ENCODE data around the gene TMEM185B.
"Not testable (repeated sequence)": the region's sequence is repeated elsewhere in the genome, so short reads cannot be mapped to it uniquely, and the experiment has no call there.

The TMEM185B gene

DNA sequence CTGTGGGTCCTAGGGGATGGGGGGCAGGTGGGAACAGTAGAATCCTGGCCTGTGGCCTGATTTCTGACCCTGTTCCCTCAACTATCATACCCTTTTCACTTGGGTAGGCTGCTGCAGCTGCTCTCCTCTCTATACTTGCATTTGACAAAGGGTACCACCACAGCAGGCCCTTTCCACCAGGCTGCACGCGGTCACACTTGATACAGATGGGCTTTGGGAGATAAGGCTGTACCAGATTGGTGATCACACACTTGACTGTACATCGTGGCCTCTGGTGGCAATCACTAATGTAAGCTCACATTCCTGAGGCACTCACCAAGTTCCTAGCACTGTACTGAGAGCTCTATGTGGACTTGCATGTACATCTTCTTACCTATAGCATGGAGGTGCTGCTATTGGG, 27.9 kb upstream of the TMEM185B start:
- DNase-seq, result no peak

DNA sequence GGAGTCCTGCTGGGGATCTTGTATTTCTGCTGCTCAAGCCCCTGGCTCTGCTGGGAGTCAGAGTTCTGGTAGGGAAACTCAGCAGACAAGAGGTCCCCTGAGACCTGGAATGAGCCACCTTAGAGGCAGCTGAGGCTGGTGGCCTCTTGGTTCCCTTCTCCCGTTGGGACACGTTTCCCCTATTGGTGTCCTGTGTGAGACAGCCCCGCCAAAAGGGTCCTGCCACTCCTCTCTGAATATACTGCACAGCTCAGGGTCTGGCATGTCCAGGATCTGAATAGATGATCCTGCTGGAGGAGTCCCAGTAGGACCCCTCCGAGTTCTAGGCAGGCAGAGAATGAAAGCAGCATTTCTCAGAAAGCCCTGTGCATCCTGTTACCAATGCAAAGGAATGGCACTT, 27.4 kb upstream of the TMEM185B start:
- DNase-seq, result no peak

DNA sequence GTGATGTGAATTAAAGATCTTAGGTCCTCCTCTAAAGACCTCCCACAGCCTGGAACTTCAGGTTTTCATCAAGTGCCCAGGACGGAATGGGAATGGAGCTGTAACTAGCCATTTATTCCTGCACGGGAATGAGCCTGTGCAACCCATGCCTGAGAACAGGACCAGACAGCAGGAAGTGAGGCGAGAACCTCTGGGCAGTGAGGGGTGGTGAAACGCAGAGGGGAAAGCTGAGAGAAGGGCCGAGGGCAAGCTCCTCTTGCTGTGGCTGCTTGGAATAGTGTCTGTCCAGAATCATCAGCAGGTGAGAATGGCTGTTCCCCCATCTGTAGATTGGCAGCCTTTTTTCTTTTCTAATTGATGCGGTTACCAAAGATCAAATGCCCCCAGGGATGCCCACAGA, 24.7 kb upstream of the TMEM185B start:
- no peak for DNase-seq

- DNase-seq, result no peak
These were observed 23.5 kb upstream of the TMEM185B start for GRCh38 chr2:120246546-120247300.

- DNase-seq, result no peak
These were observed 22.5 kb upstream of the TMEM185B start for GRCh38 chr2:120245520-120246332.

DNA sequence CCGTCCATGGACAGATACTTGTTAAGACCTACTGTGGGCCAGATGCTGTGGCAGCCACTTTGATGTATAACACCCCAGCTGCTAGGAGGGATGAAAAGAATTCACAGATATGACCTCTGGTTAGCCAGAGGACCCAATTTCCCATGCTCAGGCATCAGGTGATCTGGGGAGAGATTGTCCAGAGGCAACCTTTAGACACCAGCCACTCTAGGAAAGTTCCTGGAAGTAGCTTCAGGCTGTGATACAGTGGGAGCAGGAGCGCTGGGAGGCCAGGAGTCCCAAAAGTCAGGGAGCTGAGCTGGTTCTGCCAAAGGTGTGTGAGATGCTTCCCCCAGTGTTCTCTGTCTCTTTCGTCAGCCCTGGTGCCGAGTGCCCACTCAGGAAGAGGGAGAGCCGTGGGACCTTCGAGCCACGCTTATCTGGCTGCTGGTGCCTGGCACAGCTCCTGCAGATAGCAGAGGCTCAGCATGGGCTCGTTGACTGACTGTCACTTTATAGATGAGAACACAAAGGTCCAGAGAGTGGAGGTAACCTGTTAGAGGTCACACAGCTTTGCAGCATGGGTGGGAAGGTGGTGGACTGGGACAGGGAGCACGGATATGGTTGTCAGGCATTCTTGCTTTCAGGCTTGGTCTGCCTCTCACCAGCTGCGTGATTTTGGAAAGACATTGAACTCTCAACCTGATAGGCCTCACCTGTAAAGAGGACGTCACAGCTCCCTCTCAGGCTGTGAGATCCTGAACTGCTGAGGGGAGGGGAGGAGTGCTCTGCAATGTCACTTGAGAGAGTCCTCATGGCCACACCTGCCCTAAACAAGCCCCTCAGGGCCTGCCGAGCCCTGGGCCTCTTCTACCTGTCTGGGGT, 21.7 kb upstream of the TMEM185B start:
- DNase-seq, result no peak

- no peak for DNase-seq
These were observed 20.8 kb upstream of the TMEM185B start for GRCh38 chr2:120243875-120244553.

DNA sequence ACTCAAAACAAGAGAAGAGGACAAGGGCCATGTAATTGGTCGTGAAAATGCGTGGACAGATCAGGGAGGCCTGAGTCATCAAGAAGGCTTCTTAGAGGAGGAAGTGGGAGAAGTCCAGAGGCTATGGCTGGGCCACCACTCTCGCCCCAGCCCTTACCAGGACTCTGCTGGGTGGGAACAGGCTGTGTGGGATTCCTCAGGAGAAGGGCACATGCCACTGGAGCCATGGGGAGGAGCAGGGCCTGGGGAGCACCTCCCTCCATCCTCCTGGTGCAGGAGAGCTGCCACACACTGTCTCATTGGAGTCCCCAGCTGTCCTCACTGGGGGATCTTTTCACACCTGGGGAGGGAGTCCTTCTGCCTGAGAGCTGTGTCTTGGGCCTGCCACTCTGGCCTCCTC, 20.0 kb upstream of the TMEM185B start:
- DNase-seq, result no peak

GRCh38 chr2:120241684-120242083, 18.5 kb upstream of the TMEM185B start:
- no peak for DNase-seq

GRCh38 chr2:120240901-120241429, 17.8 kb upstream of the TMEM185B start:
- no peak for DNase-seq

DNA sequence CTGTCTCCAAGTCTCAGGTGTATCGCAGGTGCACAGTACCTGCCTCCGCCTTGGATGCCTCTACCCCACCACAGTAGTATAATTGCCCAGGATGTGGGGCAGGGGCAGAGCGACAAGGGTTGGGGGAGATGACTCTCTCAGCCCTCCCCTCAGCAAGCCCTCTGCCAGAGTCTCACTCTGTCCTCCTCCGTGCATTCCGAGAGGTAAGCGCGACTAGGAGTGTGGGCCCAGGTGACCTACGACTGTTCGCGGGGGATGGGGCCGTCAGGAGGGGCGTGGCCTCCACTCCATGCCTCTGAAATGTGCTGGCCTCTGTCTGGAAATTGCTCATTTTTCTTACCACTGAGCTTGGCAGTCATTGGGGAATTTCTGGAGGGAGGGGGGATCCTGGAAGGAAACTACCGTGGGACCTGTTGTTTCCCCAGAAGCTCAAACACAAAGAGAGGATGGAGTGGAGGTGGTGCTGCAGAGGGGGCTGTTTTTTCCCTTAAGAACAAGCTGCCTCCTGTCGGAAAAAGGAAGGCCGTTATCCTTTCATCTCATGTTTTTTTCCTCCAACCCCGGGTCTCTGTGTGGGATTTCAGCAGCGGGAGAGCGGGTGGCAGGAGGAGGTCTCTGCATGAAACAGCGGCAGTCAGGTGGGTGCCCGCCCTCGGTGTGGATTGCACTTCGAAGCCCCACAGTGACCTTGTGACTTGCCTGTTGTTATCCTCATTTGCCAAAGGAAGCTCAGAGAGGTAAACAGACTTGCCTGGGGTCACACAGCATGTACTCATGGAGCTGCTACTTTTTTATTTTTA, 16.5 kb upstream of the TMEM185B start:
- no peak for DNase-seq

DNA sequence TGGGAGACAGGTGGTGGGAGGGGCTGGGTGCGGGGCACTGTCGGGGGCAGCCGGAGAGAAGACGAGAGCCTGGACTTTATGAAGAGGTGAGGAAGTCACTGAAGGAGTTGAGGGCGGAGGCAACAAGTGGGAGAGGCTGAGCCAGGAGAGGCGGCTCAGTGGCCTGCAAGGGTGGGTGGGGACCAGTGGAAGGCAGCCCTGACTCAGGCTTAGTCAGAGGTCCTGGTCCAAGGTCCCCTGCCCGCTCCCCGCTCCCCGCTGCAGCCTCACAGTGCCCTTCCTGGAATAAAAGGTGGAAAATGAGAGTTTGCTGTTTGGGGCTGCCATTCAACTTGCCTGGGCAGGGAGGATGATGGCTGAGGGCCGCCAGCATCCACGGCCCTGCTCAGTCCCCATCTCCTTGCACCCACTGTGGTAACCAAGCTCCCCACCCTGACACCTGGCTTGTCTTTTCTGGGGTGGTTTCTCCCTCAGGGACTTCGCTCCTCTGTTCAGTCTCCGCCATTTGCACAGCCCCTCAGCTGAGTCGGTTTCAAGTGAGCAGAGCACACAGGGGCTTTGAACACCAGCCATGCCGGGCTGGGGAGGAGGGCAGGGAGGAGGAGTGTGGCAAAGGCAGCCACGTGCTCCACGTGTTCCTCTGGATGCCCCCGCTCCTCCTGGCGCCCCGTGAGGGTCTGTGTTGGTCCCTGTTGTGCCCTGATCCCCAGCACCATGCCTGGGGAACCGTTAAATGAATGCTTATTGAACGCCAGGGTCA, 15.7 kb upstream of the TMEM185B start:
- DNase-seq, result no peak

DNA sequence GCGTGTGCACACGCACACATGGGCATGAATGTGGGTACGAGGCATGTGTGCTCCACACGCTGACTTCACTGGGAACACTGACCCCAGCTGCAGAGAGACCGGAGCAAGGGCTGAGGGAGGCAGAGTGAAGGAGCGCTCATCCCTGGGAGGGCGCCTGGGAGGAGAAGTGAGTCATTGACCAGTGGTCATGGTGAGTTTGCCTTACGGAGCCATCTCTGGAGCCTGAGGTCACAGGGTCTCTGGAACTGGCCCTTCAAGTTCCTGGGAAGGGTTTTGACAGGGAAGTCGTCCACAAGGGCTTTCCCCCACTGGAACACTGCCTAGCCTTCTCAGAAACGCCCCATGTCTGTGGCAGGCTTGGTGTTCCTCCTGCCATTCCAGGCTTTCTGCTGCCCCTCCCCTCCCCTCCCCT, 14.3 kb upstream of the TMEM185B start:
- no peak for DNase-seq

DNA sequence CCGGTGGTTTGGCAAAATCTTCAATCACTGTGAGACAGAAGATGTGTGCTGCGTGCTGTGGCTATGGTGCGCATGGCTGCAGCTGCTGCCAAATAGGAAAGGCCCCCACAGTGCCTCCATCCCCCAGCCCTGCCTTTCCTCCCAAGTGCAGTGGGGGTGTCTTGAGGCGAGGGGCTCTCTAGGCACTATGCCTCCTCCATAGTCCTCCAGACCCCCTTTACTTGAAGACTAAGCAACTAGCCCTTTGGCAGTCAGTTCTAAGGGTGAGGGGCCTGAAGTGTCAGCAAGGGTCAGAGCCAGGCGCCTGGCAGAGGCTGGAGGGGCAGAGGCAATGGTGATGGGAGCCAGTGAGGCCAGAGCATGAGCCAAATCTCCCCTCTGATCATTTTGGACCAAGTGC, 13.6 kb upstream of the TMEM185B start:
- DNase-seq, result no peak

GRCh38 chr2:120236316-120236715, 13.1 kb upstream of the TMEM185B start:
- DNase-seq, result no peak

DNA sequence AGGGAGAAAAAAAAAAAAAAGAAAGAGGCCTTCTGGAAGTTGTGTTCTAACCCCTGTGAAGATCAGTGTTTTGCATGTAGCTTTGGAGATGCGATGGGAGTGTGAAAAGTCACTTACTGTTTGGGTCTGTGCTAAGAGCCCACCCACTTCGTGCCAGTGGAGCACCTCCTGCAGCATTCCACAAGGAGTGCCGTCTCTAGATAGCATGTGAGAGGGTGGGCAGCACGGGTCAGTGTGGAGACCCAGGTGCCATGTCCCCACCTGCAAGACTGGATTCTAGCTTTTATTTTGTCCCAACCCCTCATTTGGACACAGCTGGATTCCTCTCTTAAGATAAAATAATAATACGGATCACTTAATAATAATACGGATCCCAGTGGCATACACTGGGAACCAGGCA, 12.5 kb upstream of the TMEM185B start:
- DNase-seq, result no peak

DNA sequence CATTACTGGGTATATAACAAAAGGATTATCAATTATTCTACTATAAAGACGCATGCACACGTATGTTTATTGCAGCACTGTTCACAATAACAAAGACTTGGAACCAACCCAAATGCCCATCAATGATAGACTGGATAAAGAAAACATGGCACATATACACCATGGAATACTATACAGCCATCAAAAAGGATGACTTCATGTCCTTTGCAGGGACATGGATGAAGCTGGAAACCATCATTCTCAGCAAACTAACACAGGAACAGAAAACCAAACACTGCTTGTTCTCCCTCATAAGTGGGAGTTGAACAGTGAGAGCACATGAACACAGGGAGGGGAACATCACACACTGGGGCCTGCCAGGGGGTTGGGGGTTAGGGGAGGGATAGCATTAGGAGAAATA, 12.0 kb upstream of the TMEM185B start:
- DNase-seq, result not testable (repeated sequence)

- DNase-seq, result no peak
These were observed 10.1 kb upstream of the TMEM185B start for GRCh38 chr2:120233292-120233691.

GRCh38 chr2:120231974-120232635, 8.9 kb upstream of the TMEM185B start:
- peak; percentile 87 for DNase-seq

- DNase-seq, result peak; percentile 28
These were observed 8.4 kb upstream of the TMEM185B start for GRCh38 chr2:120231564-120231973.
